Vagina (tissue), 2 donors: ENCODE data around the gene EP400. TPM values are rescaled to one million over a fixed set of nuclear protein-coding genes. Genes with fewer than 3 reads are reported as not detected.

Experiments used
- DNase-seq, 2 donors: peaks; one replicate each; pipeline ENCODE4 v3.0.0-alpha.2; 2017; ENCODE audit errors: extremely low spot score in 2 of 2
- H3K27ac ChIP-seq: fragments of 200-600 bp; sonication (generic); one replicate; pipeline ENCODE4 v1.5.1; 2019
- H3K27me3 ChIP-seq: fragments of 200-600 bp; sonication (generic); one replicate; pipeline ENCODE4 v1.5.1; 2019
- H3K36me3 ChIP-seq, 2 donors: fragments of 200-600 bp; sonication (generic); one replicate each; pipeline ENCODE4 v1.5.1; 2017 to 2019
- H3K4me1 ChIP-seq: fragments of 200-600 bp; sonication (generic); one replicate; pipeline ENCODE4 v1.5.1; 2019
- H3K4me3 ChIP-seq, 2 donors: fragments of 200-600 bp; sonication (generic); 1 replicate in 1 of 2; 2 replicates in 1 of 2; pipeline ENCODE4 v1.5.1; 2016 to 2019
- H3K9me3 ChIP-seq: fragments of 200-600 bp; sonication (generic); one replicate; pipeline ENCODE4 v1.5.1; 2019
- POLR2A ChIP-seq, 2 donors: fragments of 450-650 bp; IDR thresholded peaks; one replicate each; pipeline ENCODE4 v1.6.1; 2017; ENCODE audit warnings: antibody characterized with exemption in 2 of 2, mild to moderate bottlenecking in 2 of 2, moderate library complexity in 2 of 2
- POLR2AphosphoS5 ChIP-seq, 2 donors: sonication (generic); formaldehyde crosslinking; IDR thresholded peaks; one replicate each; pipeline ENCODE4 v1.9.0; 2017; ENCODE audit warnings: antibody characterized with exemption in 2 of 2, mild to moderate bottlenecking in 2 of 2, low read depth in 1 of 2; ENCODE audit not compliant: insufficient read depth in 1 of 2
- intact Hi-C: fragments of 100-400 bp; cut with DNase I; formaldehyde crosslinking; loops from one replicate; pipeline ENCODE4 v1.15.1; 2023
- total RNA-seq: library from RNA; depleted of rRNA; stranded (reverse); fragments of >200 nt; gene quantifications from one replicate; pipeline ENCODE4 v1.2.3, GENCODE V29; 2016
- TF ChIP-seq, protein P1 (sequence below), 3 experiments: fragments of 450-650 bp in 2 of 3; fragments of 200-600 bp in 1 of 3; sonication (generic) in 1 of 3; IDR thresholded peaks; one replicate each; pipeline ENCODE4 v1.5.1; 2017 to 2019; ENCODE audit warnings: antibody characterized with exemption in 3 of 3, mild to moderate bottlenecking in 2 of 3, moderate library complexity in 2 of 3

Gene EP400
- total RNA-seq, 1 donor from 2014 or later, result 35.6 TPM

GRCh38 chr12:132014092-132014914, 64.6 kb downstream of the EP400 start:
- Histone ChIP-seq H3K4me3 (no peak overlapping the region), H3K27me3 (no peaks in the 10 kb centered on the region), H3K4me1 (no peaks in the 10 kb centered on the region), H3K27ac (no peak overlapping the region), H3K36me3 (peaks cover 0 to 86% of the 10 kb centered on the region in 2 donors), H3K9me3 (no peaks in the 10 kb centered on the region)
- no peak for DNase-seq
- TF ChIP-seq POLR2A (IDR thresholded peaks at IDR 0.05), result no peak
- intact Hi-C loops, result no loop called here

GRCh38 chr12:132014915-132015280, 65.2 kb downstream of the EP400 start:
- no peak for DNase-seq
- TF ChIP-seq, protein P1, sequence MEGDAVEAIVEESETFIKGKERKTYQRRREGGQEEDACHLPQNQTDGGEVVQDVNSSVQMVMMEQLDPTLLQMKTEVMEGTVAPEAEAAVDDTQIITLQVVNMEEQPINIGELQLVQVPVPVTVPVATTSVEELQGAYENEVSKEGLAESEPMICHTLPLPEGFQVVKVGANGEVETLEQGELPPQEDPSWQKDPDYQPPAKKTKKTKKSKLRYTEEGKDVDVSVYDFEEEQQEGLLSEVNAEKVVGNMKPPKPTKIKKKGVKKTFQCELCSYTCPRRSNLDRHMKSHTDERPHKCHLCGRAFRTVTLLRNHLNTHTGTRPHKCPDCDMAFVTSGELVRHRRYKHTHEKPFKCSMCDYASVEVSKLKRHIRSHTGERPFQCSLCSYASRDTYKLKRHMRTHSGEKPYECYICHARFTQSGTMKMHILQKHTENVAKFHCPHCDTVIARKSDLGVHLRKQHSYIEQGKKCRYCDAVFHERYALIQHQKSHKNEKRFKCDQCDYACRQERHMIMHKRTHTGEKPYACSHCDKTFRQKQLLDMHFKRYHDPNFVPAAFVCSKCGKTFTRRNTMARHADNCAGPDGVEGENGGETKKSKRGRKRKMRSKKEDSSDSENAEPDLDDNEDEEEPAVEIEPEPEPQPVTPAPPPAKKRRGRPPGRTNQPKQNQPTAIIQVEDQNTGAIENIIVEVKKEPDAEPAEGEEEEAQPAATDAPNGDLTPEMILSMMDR (IDR thresholded peaks at IDR 0.05), result no peak
- TF ChIP-seq POLR2A (IDR thresholded peaks at IDR 0.05), result no peak
- TF ChIP-seq POLR2AphosphoS5 (IDR thresholded peaks at IDR 0.05; ENCODE audit: insufficient read depth in 1 of 2, low read depth in 1 of 2), result no peak
- intact Hi-C loops, result no loop called here

GRCh38 chr12:132015686-132016430, 66.1 kb downstream of the EP400 start:
- Histone ChIP-seq H3K9me3 (no peaks in the 10 kb centered on the region), H3K27ac (no peak overlapping the region), H3K4me1 (no peaks in the 10 kb centered on the region), H3K36me3 (peaks cover 0 to 97% of the 10 kb centered on the region in 2 donors), H3K27me3 (no peaks in the 10 kb centered on the region), H3K4me3 (no peak overlapping the region)
- intact Hi-C loops, result no loop called here
- no peak for TF ChIP-seq POLR2AphosphoS5 (IDR thresholded peaks at IDR 0.05; ENCODE audit: insufficient read depth in 1 of 2, low read depth in 1 of 2)
- DNase-seq, result no peak

More at GRCh38 chr12:132014915-132015280, 65.2 kb downstream of the EP400 start:
- Histone ChIP-seq H3K27me3 (no peaks in the 10 kb centered on the region), H3K4me3 (no peak overlapping the region), H3K4me1 (no peaks in the 10 kb centered on the region), H3K27ac (no peak overlapping the region), H3K9me3 (no peaks in the 10 kb centered on the region), H3K36me3 (peaks cover 0 to 87% of the 10 kb centered on the region in 2 donors)

DNA sequence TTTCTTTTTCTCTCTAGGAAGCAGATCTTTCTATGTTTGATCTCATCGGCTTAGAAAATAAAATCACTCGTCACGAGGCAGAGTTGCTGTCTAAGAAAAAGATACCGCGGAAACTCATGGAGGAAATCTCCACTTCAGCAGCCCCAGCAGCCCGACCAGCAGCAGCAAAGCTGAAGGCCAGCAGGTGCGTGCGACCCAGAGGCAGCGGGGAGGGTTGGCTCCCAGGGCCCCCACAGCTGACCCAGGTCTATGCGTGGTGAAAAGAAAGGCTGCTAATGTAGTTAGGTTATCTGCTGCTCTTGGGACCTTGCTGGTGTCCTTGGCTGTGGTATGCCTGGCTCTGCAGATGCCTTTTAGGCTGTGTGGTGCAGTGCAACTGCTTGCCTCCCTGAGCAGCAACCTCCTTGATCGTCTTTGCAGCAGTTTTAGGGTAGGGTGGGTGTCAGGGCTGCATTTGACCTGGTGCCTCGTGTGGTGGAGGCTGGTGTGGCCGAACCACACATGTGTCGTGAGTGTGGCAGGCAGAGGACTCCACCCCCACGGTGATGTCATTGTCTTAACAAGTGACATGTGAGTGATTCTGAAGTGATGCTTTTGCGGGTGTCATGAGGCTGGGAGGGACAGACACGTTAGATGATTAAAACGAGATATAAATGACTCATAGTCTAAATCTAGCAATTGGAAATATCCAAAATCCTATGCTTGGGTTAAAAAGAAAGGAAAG, 68.6 kb downstream of the EP400 start:
- no peak overlapping the region for H3K27ac ChIP-seq
- peaks cover 0 to 88% of the 10 kb centered on the region in 2 donors for H3K36me3 ChIP-seq
- H3K27me3 ChIP-seq, result no peaks in the 10 kb centered on the region
- no peaks in the 10 kb centered on the region for H3K4me1 ChIP-seq
- DNase-seq, result no peak
- no peak overlapping the region for H3K4me3 ChIP-seq
- TF ChIP-seq POLR2A (IDR thresholded peaks at IDR 0.05), result no peak
- H3K9me3 ChIP-seq, result no peaks in the 10 kb centered on the region
- intact Hi-C loops, result no loop called here

- no peak for DNase-seq
- intact Hi-C loops, result no loop called here
- no peaks in the 10 kb centered on the region for H3K9me3 ChIP-seq
- H3K4me3 ChIP-seq, result no peak overlapping the region
- H3K27me3 ChIP-seq, result no peaks in the 10 kb centered on the region
- no peak overlapping the region for H3K27ac ChIP-seq
- H3K4me1 ChIP-seq, result no peaks in the 10 kb centered on the region
- H3K36me3 ChIP-seq, result peaks cover 0 to 86% of the 10 kb centered on the region in 2 donors
- TF ChIP-seq, protein P1 (IDR thresholded peaks at IDR 0.05), result no peak
- TF ChIP-seq POLR2AphosphoS5 (IDR thresholded peaks at IDR 0.05; ENCODE audit: insufficient read depth in 1 of 2, low read depth in 1 of 2) (no peak), POLR2A (IDR thresholded peaks at IDR 0.05) (no peak)
These were observed 70.1 kb downstream of the EP400 start for GRCh38 chr12:132019891-132020290.

- Histone ChIP-seq H3K36me3 (peaks cover 0 to 86% of the 10 kb centered on the region in 2 donors), H3K27me3 (no peaks in the 10 kb centered on the region), H3K27ac (no peak overlapping the region), H3K9me3 (no peaks in the 10 kb centered on the region), H3K4me1 (no peaks in the 10 kb centered on the region), H3K4me3 (no peak overlapping the region)
- TF ChIP-seq, protein P1 (IDR thresholded peaks at IDR 0.05), result no peak
- TF ChIP-seq POLR2A (IDR thresholded peaks at IDR 0.05) (no peak), POLR2AphosphoS5 (IDR thresholded peaks at IDR 0.05; ENCODE audit: insufficient read depth in 1 of 2, low read depth in 1 of 2) (no peak)
- DNase-seq, result no peak
- intact Hi-C loops, result no loop called here
These were observed 70.5 kb downstream of the EP400 start for GRCh38 chr12:132020292-132020691.
